Spleen (tissue), 11 donors: ENCODE data around the gene THSD4. TPM values are rescaled to one million over a fixed set of nuclear protein-coding genes. Genes with fewer than 3 reads are reported as not detected.

Experiments used
- DNase-seq: peaks from one replicate; pipeline ENCODE4 v3.0.0-alpha.2; 2020
- H3K27ac ChIP-seq, 8 donors: fragments of 200-600 bp; sonication (generic) in 7 of 8; 1 replicate in 4 of 8; 2 replicates in 4 of 8; pipeline versions ENCODE4 v1.5.0 to v1.8.0; 2016 to 2021; ENCODE audit warnings: inconsistent platforms in 4 of 8, mild to moderate bottlenecking in 4 of 8, moderate library complexity in 1 of 8
- H3K27me3 ChIP-seq, 7 donors: fragments of 200-600 bp; sonication (generic) in 6 of 7; replicated peaks in 1 of 7; 1 replicate in 4 of 7; 2 replicates in 3 of 7; pipeline versions ENCODE4 v1.5.0 to v1.8.0; 2016 to 2021; ENCODE audit warnings: inconsistent platforms in 3 of 7, mild to moderate bottlenecking in 1 of 7
- H3K36me3 ChIP-seq, 6 donors: fragments of 200-600 bp; sonication (generic) in 5 of 6; 1 replicate in 4 of 6; 2 replicates in 2 of 6; pipeline versions ENCODE4 v1.5.0 to v1.8.0; 2016 to 2021; ENCODE audit warnings: inconsistent platforms in 2 of 6
- H3K4me1 ChIP-seq, 6 donors: fragments of 200-600 bp; sonication (generic) in 5 of 6; 1 replicate in 3 of 6; 2 replicates in 3 of 6; pipeline versions ENCODE4 v1.5.0 to v1.8.0; 2016 to 2021; ENCODE audit warnings: inconsistent platforms in 3 of 6
- H3K4me3 ChIP-seq, 8 donors: fragments of 200-600 bp; sonication (generic) in 7 of 8; 1 replicate in 4 of 8; 2 replicates in 4 of 8; pipeline versions ENCODE4 v1.5.0 to v1.8.0; 2016 to 2021; ENCODE audit warnings: inconsistent platforms in 4 of 8, mild to moderate bottlenecking in 4 of 8, moderate library complexity in 2 of 8
- H3K9me3 ChIP-seq, 8 donors: fragments of 200-600 bp; sonication (generic) in 7 of 8; 1 replicate in 4 of 8; 2 replicates in 4 of 8; pipeline versions ENCODE4 v1.5.0 to v1.8.0; 2016 to 2021; ENCODE audit warnings: inconsistent platforms in 4 of 8
- CTCF ChIP-seq, 11 experiments: fragments of 200-600 bp in 7 of 11; fragments of 450-650 bp in 4 of 11; sonication (generic) in 4 of 11; IDR thresholded peaks in 8 of 11; conservative IDR thresholded peaks in 3 of 11; 1 replicate in 7 of 11; 2 replicates in 4 of 11; pipeline versions ENCODE4 v1.4.0 to v1.8.0; 2016 to 2021; ENCODE audit warnings: antibody characterized with exemption in 11 of 11, inconsistent platforms in 4 of 11, mild to moderate bottlenecking in 1 of 11
- POLR2A ChIP-seq, 3 donors: fragments of 450-650 bp; IDR thresholded peaks; one replicate each; pipeline ENCODE4 v1.5.1; 2017; ENCODE audit warnings: antibody characterized with exemption in 3 of 3, mild to moderate bottlenecking in 1 of 3
- POLR2AphosphoS5 ChIP-seq, 3 donors: sonication (generic); formaldehyde crosslinking; IDR thresholded peaks; one replicate each; pipeline ENCODE4 v1.5.1; 2017; ENCODE audit warnings: antibody characterized with exemption in 3 of 3
- WGBS, 5 donors: extraction: QIAGEN DNeasy Blood & Tissue Kit in 3 of 5; methylation state at CpG; one replicate each; pipeline versions ENCODE4 v1.1.5 to v1.1.7; 2013 to 2018; 5-methylcytosine and 5-hydroxymethylcytosine counted together
- intact Hi-C: fragments of 100-400 bp; cut with DNase I; formaldehyde crosslinking; loops from one replicate; pipeline ENCODE4 v1.15.0; 2023; ENCODE audit warnings: low total_unique reads
- polyA plus RNA-seq, 3 donors: library from polyadenylated mRNA; stranded (reverse); fragments of 200-250 nt; gene quantifications; one replicate each; pipeline ENCODE4 v1.2.1, GENCODE V29; 2013
- total RNA-seq, 7 donors: library from RNA; depleted of rRNA in 3 of 7; stranded (reverse); fragments of >200 nt in 3 of 7; fragmentation: NEBNext Ultra II Directional in 4 of 7; extraction: Animal tissue kit (Norgen Biotek cat#: 25700) in 4 of 7; gene quantifications; one replicate each; pipeline versions ENCODE4 v1.1.0 to v1.2.1, GENCODE V29; 2016 to 2021
- donor health status: healthy with polysubstance abuse.
- donor health status: DM: no; HTN: no; CAD: no; lungs with moderate emphysema.
- donor health status: DM: no; HTN: no; CAD: no.
- donor health status: Bipolar disorder and iron deficiency.
- donor health status: healthy.
- donor health status: DM: no; HTN: no; CAD: no.
- donor health status: DM: yes; HTN: yes; CAD: no.

The THSD4 gene
- total and polyA plus RNA-seq, 10 donors, result 0.29 to 11.3 (median 3.4) TPM

DNA sequence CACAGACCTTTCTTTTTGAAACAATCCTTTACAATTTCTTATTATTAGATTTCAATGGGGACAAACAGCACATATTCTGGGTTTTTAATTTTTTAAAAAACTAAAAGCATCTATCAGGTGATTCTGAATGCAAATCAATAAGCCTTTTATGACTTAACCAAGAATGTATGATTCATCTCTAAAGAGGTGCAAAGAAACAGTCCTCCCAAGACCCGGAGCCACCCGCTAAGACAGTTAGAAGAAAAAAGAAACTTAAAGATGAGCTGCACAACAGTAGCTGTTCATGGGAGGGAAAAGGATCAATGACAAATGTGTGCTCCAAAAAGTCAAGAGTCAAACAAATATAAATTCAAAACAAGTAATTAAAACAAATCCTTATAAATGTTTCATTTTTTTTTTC is 319.5 kb downstream of the THSD4 start:
- intact Hi-C loops, result loop anchor here (10.0 kb wide), 2 partner anchors 320 to 610 kb away; partner anchors contain the start of gene THSD4
- H3K36me3 ChIP-seq, result no peaks in the 10 kb centered on the region
- 74 to 93% (median 85%) methylated on average over 2 of the region's 2 CpGs for WGBS, 5 donors
- DNase-seq, result no peak
- H3K27me3 ChIP-seq, result no peaks in the 10 kb centered on the region
- no peaks in the 10 kb centered on the region for H3K9me3 ChIP-seq
- no peaks in the 10 kb centered on the region for H3K4me1 ChIP-seq
- H3K27ac ChIP-seq, result no peak overlapping the region
- no peak overlapping the region for H3K4me3 ChIP-seq
- no peak for TF ChIP-seq POLR2AphosphoS5 (IDR thresholded peaks at IDR 0.05)
- no peak for TF ChIP-seq CTCF (IDR thresholded peaks at IDR 0.05 in 8 of 11, conservative IDR thresholded peaks at IDR 0.05 in 3 of 11)
- TF ChIP-seq POLR2A (IDR thresholded peaks at IDR 0.05), result no peak

DNA sequence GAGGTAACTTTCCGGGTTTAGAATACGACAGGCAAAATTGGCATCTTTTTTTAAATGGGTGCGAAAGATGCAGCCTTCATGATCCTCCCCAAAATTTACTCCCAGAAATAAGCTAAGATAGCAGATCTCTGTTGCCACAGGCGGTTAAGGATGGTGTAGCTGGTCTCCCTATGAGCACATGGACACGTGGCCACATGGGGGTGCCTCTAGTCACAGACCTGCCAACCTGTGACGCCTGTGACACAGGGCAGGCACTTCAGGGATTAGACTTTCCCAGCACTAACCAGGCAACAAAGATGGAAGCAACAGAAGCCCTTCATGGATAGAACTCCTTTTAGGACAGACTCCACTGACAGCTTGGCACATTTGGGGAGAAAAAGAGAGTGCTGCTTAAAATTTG is 320.3 kb downstream of the THSD4 start:
- no peaks in the 10 kb centered on the region for H3K27me3 ChIP-seq
- H3K4me1 ChIP-seq, result peaks cover 0 to 2% (median 0%) of the 10 kb centered on the region in 6 donors
- no peak overlapping the region for H3K27ac ChIP-seq
- no peak overlapping the region for H3K4me3 ChIP-seq
- DNase-seq, result no peak
- WGBS, 5 donors, result 74 to 88% (median 80%) methylated on average over 6 of the region's 6 CpGs
- no peaks in the 10 kb centered on the region for H3K36me3 ChIP-seq
- TF ChIP-seq CTCF (IDR thresholded peaks at IDR 0.05 in 8 of 11, conservative IDR thresholded peaks at IDR 0.05 in 3 of 11), result no peak
- no peak for TF ChIP-seq POLR2A (IDR thresholded peaks at IDR 0.05)
- TF ChIP-seq POLR2AphosphoS5 (IDR thresholded peaks at IDR 0.05), result no peak
- intact Hi-C loops, result loop anchor here (10.0 kb wide), 2 partner anchors 321 to 611 kb away; partner anchors contain the start of gene THSD4
- H3K9me3 ChIP-seq, result no peaks in the 10 kb centered on the region

GRCh38 chr15:71436854-71437253 is 321.6 kb downstream of the THSD4 start:
- no peaks in the 10 kb centered on the region for H3K9me3 ChIP-seq
- H3K4me1 ChIP-seq, result peaks cover 0 to 4% (median 0%) of the 10 kb centered on the region in 6 donors
- intact Hi-C loops, result loop anchor here (10.0 kb wide), 2 partner anchors 322 to 612 kb away; partner anchors contain the start of gene THSD4
- TF ChIP-seq POLR2A (IDR thresholded peaks at IDR 0.05) (no peak), POLR2AphosphoS5 (IDR thresholded peaks at IDR 0.05) (no peak), CTCF (IDR thresholded peaks at IDR 0.05 in 8 of 11, conservative IDR thresholded peaks at IDR 0.05 in 3 of 11) (no peak)
- DNase-seq, result no peak
- WGBS, 5 donors, result 85 to 94% (median 89%) methylated on average over 3 of the region's 3 CpGs
- H3K36me3 ChIP-seq, result no peaks in the 10 kb centered on the region
- H3K27ac ChIP-seq, result no peak overlapping the region
- H3K27me3 ChIP-seq, result peaks cover 0 to 3% (median 0%) of the 10 kb centered on the region in 7 donors
- no peak overlapping the region for H3K4me3 ChIP-seq

GRCh38 chr15:71437404-71437803 is 322.1 kb downstream of the THSD4 start:
- 63 to 64% (median 64%) methylated on average over 3 of the region's 3 CpGs for WGBS, 5 donors
- Histone ChIP-seq H3K4me1 (peaks cover 0 to 4% (median 0%) of the 10 kb centered on the region in 6 donors), H3K9me3 (no peaks in the 10 kb centered on the region), H3K27me3 (peaks cover 0 to 3% (median 0%) of the 10 kb centered on the region in 7 donors), H3K4me3 (no peak overlapping the region), H3K36me3 (no peaks in the 10 kb centered on the region), H3K27ac (no peak overlapping the region)
- TF ChIP-seq CTCF (IDR thresholded peaks at IDR 0.05 in 8 of 11, conservative IDR thresholded peaks at IDR 0.05 in 3 of 11) (no peak), POLR2A (IDR thresholded peaks at IDR 0.05) (no peak), POLR2AphosphoS5 (IDR thresholded peaks at IDR 0.05) (no peak)
- DNase-seq, result no peak
- intact Hi-C loops, result loop anchor here (10.0 kb wide), 2 partner anchors 323 to 613 kb away; partner anchors contain the start of gene THSD4
